NOMO-1 treated with dmso at 0.1 percent for 144 hours (cell line): ENCODE results near the gene SFT2D2.

ENCODE experiments used
- DNase-seq: peaks from one replicate; lab custom pipeline; 2025; ENCODE audit not compliant: unreplicated experiment; lab: John Stamatoyannopoulos, UW

SFT2D2 gene

DNA sequence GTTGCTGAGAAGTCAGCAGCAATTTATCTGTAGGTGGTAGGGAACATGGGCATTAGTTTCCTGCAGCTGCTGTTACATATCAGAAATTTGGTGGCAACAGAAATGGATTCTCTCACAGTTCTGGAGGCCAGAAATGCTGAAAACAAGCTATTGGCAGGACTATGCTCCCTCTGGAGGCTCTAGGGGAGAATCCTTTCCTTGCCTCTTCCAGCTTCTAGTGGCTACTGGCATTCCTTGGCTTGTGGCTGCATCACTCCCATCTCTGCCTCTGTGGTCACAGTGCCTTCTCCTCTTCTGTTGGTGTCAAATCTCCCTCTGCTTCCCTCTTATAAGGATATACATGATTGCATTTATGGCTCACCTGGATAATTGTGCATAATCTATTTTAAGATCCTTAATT is 2.5 kb upstream of the SFT2D2 start:
- DNase-seq, result no peak

DNA sequence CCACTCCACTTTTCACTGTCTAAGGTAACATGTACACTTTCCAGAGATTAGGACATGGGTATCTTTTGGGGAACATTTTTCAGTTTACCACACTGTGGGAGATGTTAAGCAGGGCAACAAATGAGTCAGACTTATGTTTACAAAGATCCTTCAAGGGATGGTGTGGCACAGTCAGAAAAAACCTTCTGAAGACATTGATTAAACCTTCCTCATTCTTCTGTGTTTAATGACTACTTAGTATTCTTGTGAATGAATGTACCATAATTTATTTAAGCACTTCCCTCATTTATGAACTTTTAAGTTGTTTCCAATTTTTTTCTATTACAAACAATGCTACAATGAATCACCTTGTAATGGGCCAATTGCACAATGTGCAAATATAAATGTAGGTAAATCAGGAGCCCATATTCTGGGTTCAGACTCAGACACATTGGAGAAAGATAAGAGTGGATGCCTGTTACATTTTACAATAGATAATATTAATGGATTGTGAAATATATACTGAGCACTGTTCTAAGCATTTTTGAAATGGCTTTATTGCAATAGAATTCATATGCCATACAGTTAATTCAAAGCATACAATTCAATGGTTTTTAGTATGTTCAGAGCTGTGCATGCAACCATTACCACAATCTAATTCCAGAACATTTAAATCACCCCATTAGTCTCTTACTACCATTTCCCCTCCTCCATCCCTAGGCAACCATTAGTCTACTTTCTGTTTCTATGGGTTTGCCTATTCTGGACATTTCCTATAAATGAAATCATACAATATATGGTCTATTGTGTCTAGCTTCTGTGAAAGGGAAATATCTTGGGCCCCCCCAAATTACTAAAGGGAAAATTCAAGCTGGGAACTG is 1.9 kb upstream of the SFT2D2 start:
- no peak for DNase-seq

DNA sequence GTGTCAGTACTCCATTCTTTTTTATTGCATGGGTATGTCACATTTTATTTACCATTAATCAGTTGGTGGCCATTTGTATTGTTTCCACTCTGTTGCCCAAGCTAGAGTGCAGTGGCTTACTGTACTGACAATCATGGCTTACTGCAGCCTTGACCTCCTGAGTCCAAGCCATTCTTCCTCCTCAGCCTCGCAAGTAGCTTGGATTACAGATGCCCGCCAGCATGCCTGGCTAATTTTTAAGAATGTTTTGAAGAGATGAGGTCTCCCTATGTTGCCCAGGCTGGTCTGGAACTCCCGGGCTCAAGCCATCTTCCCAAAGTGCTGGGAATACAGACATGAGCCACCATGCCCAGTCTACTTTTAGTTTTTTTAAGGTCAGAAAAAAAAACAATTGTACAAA is 813 bp upstream of the SFT2D2 start:
- DNase-seq, result no peak

DNA sequence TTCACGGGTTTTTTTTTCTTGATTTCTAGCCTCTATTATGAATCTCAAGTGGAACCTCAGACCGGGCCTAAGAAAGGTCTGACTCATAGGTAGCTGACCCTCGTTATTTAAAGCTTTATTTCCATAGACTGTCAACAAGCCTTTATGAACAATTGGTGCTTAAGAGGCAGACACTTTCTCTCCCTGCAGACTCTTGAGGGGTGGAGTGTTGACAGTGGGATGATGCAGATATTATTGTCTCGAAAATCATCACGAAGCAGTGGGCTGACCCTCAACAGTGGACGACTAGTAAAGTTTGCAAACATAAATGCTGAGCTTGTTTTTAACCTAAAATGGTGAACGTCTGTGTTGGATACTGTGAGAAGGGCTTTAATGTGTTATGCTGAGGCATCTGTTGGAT is 1.8 kb downstream of the SFT2D2 start:
- DNase-seq, result no peak

DNA sequence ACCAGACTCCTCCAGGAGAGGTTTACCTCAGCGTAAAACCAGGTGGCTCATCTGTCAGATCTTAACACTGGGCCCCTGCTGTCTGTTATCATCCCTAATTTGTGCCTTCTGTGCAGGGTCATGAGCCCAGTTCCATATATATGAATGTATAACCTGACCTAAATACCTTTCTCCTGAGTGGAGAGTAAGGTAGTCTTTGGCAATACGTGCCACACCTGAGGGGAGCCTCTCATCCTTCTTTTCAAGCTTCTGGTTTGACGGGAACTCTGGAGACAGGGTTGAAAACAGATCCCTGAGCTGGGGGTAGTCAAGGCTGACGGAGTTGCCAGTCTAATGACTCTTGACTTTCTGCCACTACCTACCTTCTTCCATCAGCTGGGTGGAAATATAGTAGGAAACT is 4.1 kb downstream of the SFT2D2 start:
- DNase-seq, result no peak

DNA sequence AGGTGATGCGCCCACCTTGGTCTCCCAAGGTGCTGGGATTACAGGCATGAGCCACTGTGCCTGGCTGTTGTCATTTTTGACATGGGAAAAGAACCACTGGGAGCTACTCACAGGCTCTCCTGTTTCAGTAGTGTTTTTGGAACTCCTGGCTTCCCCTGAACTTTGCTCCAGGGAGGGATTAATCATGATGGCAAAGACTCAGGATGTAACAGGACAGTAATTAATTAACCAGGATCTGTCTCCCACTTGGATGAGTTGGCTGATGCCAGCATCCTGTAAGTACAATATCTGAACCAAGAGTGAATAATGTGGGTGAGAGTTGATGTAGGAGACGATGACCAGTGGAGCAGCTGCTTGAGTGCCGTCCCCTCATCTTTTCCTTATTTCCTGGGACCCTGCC is 4.9 kb downstream of the SFT2D2 start:
- no peak for DNase-seq

DNA sequence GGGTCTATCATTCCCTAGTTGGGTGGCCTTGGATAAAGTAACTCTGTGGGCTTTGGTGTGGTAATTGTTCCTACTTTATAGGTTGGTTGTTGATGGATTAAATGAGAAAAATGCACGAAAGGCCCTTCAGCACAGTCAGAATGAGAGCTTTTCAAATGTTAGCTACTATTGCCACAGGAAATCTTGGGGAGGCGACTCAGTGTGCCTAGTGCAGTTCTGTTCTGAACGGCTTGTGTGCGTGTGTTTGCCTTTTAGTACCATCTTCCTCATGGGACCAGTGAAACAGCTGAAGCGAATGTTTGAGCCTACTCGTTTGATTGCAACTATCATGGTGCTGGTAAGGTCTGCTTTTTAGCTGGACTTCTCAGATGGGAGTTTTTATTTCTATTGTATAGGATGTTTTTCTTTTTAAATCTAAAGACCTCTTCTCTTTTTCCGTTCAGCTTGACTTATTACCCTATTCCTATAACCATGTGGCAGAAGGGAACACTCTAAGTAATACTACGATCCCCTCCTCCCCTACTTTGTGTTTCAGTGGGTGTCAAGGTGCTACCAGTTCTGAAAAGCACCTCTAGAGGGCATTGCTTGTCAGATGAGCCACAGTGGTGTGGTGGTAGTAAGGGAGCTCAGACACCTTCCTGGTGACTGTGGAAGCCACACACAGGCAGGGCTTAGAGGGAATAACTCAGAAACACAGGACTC is 9.2 kb downstream of the SFT2D2 start:
- DNase-seq, result no peak

DNA sequence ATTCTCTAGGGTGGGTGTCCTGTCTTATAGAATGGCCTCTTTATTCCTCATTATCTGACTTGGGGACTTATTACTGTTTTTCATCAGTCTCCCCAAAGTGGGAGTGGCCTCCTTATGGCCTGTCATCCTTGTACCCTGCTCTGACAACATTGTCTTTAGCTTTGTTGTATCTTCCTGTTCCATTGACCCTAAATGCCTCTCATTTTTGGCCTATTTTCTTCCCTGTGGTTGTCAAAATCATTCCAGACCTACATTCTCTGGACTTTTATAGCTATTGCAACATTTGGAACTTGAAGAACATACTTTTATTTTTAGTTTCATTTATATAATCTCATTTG is 9.7 kb downstream of the SFT2D2 start:
- DNase-seq, result no peak

DNA sequence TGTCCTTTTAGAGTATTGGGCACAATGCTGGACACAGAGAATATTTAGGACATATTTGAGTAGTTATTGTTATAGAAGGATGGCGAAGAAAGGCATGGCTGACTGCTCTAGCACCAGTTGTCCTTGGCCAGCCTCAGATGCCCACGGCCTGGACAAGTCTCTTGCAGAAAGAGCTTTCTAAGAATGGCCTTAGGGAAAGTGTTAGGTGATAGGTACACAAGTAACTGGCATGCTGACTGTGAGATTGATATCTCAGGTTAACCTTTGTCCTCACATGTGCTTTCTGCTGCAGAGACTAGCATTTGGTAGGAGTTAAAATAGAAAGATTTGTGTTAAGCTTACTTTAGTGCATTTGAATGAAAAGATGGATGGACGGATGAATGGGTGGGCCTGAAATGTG is 10.1 kb downstream of the SFT2D2 start:
- no peak for DNase-seq

DNA sequence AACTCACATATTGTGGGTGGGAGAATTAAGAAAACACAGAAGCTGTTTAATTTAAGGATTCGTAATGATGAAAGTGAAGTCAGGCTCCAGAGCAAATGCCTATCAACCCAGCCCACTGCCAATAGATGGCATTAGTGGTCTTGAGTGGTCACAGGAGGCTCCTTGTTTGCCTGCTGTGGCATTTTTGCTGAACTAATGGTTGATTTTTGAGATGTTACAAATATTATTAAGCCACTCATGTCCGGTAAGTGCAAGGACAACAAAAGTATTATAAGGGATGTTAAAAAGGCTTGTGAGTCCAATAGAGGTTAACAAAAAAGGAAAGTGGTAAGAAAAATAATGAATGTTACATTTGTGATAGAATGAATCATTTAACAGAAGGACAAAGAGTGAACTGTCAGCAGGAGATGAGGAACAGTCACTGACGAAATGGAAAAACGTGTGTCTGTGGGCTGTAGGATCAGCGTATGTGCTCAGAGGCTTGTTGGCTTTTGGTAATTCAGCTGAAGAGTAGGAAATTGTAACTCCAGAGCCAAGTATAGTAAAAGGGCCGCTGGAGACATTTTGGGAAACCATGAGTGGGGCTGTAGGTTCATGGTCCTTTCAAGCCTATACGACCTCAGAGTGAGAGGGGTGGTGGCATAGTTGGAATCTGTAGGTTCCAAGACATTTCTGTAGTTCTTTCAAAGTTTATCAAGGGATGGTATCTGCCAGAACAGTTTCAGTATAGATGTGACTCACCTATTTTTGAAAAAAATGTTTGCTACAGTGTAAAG is 11.2 kb downstream of the SFT2D2 start:
- no peak for DNase-seq

DNA sequence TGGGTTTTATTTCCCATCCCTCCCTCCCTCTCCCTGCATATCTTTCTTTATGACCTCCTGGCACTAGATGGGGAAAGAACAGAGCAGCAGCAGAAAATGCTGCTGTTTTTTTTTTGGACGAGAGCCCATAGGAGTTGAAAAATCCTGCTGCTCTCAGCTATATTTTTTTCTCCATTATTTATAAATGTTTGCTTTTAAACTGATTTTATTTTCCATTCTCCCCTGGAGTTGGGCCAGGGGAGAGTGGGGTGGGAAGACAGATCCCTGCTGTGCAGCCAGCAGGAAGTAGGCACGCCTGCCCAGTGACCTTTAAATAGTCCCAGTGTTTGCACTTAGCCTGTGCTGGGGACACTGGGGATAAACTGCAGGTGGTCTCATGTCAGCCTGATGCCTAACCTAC is 17.4 kb downstream of the SFT2D2 start:
- no peak for DNase-seq

DNA sequence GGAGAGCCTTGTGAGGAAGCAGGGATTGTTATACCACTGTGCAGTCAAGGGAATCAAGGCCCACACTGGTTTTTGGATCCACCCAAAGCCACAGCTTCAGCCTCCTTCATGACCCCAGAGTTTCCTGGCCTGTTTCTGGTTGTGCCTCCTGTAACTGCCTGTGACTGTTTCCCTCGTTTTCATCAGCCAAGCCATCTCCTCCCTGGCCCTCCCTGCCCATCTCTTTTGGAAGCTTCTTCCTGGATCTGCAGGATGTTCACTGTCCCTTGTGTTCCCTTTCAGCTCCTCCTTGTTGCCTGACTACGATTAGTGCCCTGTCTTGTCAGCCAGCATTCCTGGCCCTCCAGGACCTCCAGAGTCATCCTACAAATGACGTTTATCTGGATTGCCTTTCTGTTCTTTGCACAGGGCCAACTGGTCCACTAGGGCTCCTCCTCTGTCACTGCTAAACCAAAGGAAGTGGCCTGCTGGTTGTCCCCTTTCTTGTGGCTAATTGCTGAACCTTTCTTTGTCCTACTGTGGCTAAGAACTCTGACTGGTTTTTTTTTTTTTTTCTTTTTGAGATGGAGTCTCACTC is 17.9 kb downstream of the SFT2D2 start:
- no peak for DNase-seq

DNA sequence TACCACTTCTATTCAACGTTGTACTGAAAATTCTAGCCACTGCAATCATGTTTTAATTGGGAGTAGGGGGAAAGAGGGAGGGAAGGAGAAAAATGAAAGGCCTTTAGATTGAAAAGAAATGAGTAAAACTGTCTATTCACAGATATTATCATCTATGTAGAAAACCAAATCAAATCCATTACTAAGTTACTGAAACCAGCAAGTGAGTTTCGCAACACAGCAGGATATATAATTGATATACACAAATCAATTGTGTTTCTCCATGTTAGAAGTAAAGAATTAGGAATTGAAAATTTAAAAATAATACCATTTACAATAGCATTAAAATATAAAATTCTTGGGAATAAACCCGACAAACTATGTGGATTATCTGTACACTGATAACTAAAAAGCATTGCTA is 19.2 kb downstream of the SFT2D2 start:
- no peak for DNase-seq

DNA sequence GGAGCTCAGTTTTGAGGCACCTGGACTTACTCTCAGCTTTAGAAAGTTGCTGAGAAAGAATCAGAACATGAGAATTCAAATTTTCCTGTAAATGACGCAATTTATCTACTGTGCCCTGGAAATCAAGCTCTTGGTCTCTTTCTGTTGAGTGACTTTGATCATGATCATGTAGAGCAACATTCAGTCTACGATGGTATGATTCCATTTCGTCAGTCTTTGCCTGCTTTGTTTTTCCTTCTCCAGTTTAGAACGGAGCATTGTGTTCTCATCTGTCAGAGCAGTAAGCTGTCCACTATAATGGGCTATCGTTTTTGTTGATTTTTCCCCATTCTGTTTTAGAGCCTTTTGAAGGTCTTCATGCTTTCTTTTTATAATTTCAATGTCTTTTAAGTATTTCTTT is 20.7 kb downstream of the SFT2D2 start:
- DNase-seq, result no peak

DNA sequence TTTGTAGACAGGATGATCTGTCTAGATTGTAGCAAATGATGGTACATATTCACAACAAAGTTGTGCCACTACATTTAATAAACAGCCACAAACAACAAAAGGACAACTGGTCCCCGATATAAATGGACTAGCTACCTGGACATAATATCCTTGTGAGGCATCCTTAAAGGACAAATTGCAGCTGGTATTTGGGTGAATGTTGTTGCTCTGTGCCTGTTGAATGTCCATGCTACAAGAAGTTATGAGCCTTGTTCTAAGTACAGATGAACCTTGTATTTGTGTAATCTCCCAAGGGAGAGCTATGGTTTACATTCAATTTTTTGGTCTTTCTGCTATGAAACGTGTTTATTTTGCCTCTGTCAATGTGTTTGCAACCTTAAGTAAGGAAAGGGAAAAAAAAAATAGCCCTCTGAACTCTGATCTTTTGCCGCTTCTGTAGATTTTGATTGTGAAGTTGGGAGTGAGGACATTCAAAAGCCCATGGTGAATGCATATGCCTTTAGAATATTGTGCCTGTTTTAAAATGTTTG is 26.5 kb downstream of the SFT2D2 start:
- no peak for DNase-seq

DNA sequence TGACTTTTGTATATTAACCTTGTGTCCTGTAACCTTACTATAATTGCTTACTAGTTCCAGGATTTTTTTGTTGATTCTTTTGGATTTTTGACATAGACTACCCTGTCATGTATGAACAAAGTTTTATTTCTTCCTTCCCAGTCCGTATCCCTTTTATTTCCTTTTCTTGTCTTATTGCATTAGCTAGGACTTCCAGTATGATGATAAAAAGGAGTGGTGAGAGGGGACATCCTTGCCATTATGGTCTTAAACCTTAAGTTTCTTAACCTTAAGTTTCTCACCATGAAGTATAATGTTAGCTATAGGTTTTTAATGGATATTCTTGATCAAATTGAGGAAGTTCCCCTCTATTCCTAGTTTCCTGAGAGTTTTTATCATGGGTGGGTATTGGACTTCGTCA is 30.4 kb downstream of the SFT2D2 start:
- no peak for DNase-seq

DNA sequence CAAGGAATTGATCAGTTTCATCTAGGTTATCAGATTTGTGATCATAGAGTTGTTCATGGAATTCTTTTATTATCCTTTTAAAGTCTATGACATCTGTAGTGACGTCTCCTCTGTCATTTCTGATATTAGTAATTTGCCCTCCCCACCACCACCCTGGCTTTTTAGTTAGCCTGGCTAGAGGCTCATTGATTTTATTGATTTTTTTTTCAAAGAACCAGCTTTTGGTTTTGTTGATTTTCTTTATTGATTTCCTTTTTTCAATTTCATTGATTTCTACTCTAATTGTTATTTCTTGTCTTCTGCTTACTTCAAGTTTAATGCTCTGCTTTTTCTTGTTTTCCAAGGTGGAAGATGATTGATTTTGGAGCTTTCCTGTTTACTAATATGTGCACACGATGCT is 31.6 kb downstream of the SFT2D2 start:
- no peak for DNase-seq

DNA sequence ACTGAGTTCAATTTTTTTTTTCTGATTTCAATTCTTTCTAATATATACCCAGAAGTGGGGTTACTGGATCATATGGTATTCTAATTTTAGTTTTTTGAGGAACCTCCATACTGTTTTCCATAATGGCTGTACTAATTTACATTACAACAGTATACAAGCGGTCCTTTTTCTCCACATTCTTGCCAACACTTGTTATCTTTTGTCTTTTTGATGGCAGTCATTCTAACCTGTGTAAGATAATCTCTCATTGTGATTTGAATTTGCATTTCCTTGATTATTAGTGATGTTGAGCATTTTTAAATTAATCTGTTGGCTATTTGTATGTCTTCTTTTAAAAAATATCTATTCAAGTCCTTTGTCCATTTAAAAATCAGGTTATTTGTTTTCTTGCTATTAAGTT is 33.8 kb downstream of the SFT2D2 start:
- DNase-seq, result no peak

DNA sequence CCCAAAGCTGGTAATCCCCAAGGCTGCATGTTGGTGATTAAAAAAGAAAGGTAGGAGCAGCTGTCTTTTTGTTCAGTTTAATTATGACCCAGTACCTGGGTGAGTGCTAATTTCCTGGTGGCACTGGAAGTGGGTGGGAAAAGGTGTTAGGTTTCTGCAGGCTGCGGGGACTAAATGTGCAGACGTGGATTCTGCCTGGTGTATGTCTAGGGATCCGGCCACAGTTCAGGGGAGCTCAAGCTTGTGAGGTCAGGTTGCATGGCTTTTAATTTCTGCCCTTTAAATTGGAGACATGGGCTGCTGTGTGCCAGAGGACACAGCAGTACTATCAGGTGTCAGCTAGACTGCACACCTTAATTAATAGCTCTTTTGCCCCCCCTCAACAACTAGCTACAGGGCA is 34.6 kb downstream of the SFT2D2 start:
- DNase-seq, result no peak

DNA sequence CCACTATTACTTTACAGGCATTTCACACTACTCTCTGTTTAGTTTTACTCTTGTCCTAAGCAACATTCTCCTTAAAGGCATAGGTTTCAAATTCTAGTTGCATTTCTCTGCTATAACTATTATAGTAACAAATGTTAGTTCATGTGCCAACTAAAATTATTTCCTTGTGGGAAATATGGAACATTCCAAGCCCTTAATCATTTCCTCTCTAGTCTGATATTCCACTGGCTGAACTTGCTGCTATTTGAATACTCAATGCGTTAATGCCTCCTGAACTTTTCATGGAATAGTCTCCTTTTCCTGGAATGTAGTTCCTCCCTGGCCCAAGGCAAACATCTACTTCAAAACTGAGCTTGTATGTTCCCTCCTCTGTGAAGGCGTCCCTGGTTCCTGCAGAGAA is 35.6 kb downstream of the SFT2D2 start:
- no peak for DNase-seq

DNA sequence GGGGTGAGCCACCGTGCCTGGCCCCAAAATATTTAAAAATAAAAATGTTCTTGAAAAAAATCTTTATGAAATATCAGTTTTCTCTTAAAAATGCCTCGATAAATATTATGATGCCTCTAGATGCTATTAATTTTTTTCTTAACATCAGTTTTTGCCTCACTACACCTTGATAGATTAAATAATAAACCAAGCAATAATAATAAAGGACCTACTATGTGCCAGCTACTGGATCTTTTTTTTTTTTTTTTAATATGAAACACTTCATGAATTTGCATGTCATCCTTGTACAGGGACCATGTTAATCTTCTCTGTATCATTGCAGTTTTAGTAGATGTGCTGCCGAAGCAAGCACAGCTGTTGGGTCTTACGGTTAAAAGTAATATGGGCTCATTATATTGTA is 37.3 kb downstream of the SFT2D2 start:
- no peak for DNase-seq
